ENCODE results near the gene SLC36A3.
"Not testable (repeated sequence)": the region's sequence is repeated elsewhere in the genome, so short reads cannot be mapped to it uniquely, and the experiment has no call there.

The SLC36A3 gene

DNA sequence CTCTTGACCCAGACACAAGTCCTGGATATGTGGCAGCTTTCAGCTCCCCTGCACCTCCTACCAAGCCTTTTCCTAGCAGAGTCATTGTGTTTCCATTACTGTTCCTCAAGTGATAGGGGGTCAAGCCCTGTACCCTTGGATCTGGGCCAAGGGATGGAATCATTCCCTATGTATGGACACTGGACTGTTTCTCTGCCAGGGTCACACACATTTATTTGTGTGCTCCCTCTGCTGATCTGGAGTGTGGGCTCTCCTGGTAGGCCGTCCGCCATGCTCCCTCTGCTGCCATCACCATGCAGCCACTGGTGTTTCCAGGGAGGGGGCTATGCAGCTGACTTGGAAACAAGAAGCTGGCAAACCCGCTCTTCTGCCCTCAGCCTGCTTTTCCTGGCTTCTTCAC lies 41.0 kb downstream of the SLC36A3 start:
- no peak for TF ChIP-seq CTCF (IDR thresholded peaks at IDR 0.05; ENCODE audit: extremely low read depth, missing control alignments)
- no peak for DNase-seq (ENCODE audit: low spot score)

DNA sequence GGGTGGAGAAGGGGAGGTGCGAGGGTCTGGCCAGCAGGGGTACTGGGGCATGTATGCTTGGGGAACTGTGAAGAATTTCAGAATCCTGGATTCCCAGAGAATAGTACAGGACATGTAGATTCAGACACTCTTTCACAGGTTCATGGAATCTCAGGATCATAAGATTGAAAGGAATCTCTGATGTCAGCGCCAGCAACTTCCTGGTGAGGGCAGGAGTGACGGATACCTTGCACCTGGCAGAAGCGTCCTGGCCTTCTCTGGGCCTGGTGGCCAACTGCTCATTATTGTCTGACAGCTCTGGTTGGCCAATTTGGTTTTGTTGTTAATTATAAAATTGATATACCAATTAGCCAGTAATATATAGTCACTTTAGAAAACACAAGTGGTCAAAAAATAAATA lies 43.6 kb downstream of the SLC36A3 start:
- TF ChIP-seq CTCF (IDR thresholded peaks at IDR 0.05; ENCODE audit: extremely low read depth, missing control alignments), result no peak
- no peak for DNase-seq (ENCODE audit: low spot score)

DNA sequence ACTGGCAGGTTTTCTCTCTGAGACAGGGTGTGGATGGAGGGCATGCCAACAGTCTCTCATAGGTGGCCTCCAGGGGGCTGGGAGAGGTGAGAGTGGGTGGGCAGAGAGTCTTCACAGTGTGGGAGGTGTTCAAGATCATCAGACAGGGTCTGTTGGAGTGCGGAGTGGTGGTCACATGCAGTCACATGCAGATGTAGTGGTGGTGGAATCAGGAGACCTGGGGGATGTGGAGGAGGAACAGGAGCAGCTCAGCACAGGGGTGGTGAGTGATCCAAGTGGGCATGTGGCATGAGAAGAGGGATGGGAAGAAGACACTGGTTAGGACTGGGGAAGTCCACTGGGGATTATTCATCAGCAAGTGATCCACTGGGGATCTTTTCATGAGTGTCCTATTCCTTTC lies 44.8 kb downstream of the SLC36A3 start:
- DNase-seq (ENCODE audit: low spot score), result no peak
- no peak for TF ChIP-seq CTCF (IDR thresholded peaks at IDR 0.05; ENCODE audit: extremely low read depth, missing control alignments)

- no peak for TF ChIP-seq CTCF (IDR thresholded peaks at IDR 0.05; ENCODE audit: extremely low read depth, missing control alignments)
- DNase-seq (ENCODE audit: low spot score), result no peak
These were observed 45.4 kb downstream of the SLC36A3 start for GRCh38 chr5:151258201-151258611.

GRCh38 chr5:151257731-151258181 lies 45.8 kb downstream of the SLC36A3 start:
- no peak for TF ChIP-seq CTCF (IDR thresholded peaks at IDR 0.05; ENCODE audit: extremely low read depth, missing control alignments)
- DNase-seq (ENCODE audit: low spot score), result peak; percentile 52

- peak; percentile 76 for DNase-seq (ENCODE audit: low spot score)
These were observed 47.8 kb downstream of the SLC36A3 start for GRCh38 chr5:151255621-151256286.

GRCh38 chr5:151254990-151255389 lies 48.6 kb downstream of the SLC36A3 start:
- not testable (repeated sequence) for DNase-seq (ENCODE audit: low spot score)

More at GRCh38 chr5:151255621-151256286, 47.8 kb downstream of the SLC36A3 start:
- no peak for TF ChIP-seq CTCF (IDR thresholded peaks at IDR 0.05; ENCODE audit: extremely low read depth, missing control alignments)

DNA sequence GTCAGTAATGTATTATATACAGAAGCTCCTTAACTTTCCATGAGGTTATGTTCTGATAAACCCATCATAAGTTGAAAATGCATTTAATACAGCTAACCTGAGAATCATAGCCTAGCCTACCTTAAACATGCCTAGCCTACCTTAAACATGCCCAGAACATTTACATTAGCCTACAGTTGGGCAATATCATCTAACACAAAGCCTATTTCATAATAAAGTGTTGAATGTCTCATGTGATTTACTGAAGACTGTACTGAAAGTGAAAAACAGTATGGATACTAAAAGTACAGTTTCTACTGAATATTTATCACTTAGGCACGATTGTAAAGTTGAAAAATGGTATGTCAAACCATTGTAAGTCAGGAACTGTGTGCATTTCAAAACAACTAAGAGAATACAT lies 49.0 kb downstream of the SLC36A3 start:
- TF ChIP-seq CTCF (IDR thresholded peaks at IDR 0.05; ENCODE audit: extremely low read depth, missing control alignments), result no peak
- DNase-seq (ENCODE audit: low spot score), result no peak
